HG03469 (cell line): Measurements from ENCODE around the gene MAP2.
"Not testable (repeated sequence)": the region's sequence is repeated elsewhere in the genome, so short reads cannot be mapped to it uniquely, and the experiment has no call there.

Experiments used
- ATAC-seq: cut with Tn5 transposase; IDR thresholded peaks from one replicate; pipeline ENCODE4 v1.9.1; 2021; ENCODE audit warnings: mild to moderate bottlenecking, moderate library complexity, moderate number of reproducible peaks; ENCODE audit not compliant: unreplicated experiment

Gene MAP2

GRCh38 chr2:209581040-209581439 is 157.2 kb downstream of the MAP2 start:
- ATAC-seq: no peak

GRCh38 chr2:209582281-209582680 is 158.4 kb downstream of the MAP2 start:
- no peak for ATAC-seq

- no peak for ATAC-seq
These were observed 160.6 kb downstream of the MAP2 start for GRCh38 chr2:209584472-209584871.

GRCh38 chr2:209584915-209585314 is 161.1 kb downstream of the MAP2 start:
- no peak for ATAC-seq

- no peak for ATAC-seq
These were observed 167.2 kb downstream of the MAP2 start for GRCh38 chr2:209591021-209591420.

GRCh38 chr2:209592106-209592505 is 168.3 kb downstream of the MAP2 start:
- ATAC-seq: no peak

GRCh38 chr2:209593930-209594329 is 170.1 kb downstream of the MAP2 start:
- ATAC-seq: no peak

GRCh38 chr2:209596262-209596661 is 172.4 kb downstream of the MAP2 start:
- no peak for ATAC-seq

GRCh38 chr2:209598227-209598626 is 174.4 kb downstream of the MAP2 start:
- ATAC-seq: not testable (repeated sequence)

GRCh38 chr2:209600341-209601171 is 176.7 kb downstream of the MAP2 start:
- ATAC-seq: no peak

- ATAC-seq: no peak
These were observed 177.7 kb downstream of the MAP2 start for GRCh38 chr2:209601497-209601896.

- no peak for ATAC-seq
These were observed 178.4 kb downstream of the MAP2 start for GRCh38 chr2:209602259-209602658.

- ATAC-seq: no peak
These were observed 185.7 kb downstream of the MAP2 start for GRCh38 chr2:209609531-209609930.

- no peak for ATAC-seq
These were observed 186.8 kb downstream of the MAP2 start for GRCh38 chr2:209610631-209611030.

- no peak for ATAC-seq
These were observed 189.9 kb downstream of the MAP2 start for GRCh38 chr2:209613649-209614305.

- no peak for ATAC-seq
These were observed 191.0 kb downstream of the MAP2 start for GRCh38 chr2:209614690-209615369.

GRCh38 chr2:209619782-209620181 is 195.9 kb downstream of the MAP2 start:
- ATAC-seq: peak; percentile 84

- ATAC-seq: no peak
These were observed 200.5 kb downstream of the MAP2 start for GRCh38 chr2:209624192-209624938.

- no peak for ATAC-seq
These were observed 205.8 kb downstream of the MAP2 start for GRCh38 chr2:209629597-209629996.

- ATAC-seq: no peak
These were observed 210.1 kb downstream of the MAP2 start for GRCh38 chr2:209633911-209634310.

GRCh38 chr2:209636076-209636475 is 212.2 kb downstream of the MAP2 start:
- ATAC-seq: no peak
